HepG2 (cell line): ENCODE results near the gene WBP1. TPM values are rescaled to one million over a fixed set of nuclear protein-coding genes. Genes with fewer than 3 reads are reported as not detected.

Source experiments
- AGO2 ChIP-seq: fragments of 200-400 bp; formaldehyde crosslinking; optimal IDR thresholded peaks from 2 replicates; pipeline ENCODE3; 2017; ENCODE audit warnings: mild to moderate bottlenecking, low read depth, low read length, moderate library complexity
- CBX2 ChIP-seq, 2 experiments: fragments of 200-600 bp in 1 of 2; sonication (generic); formaldehyde crosslinking in 1 of 2; IDR thresholded peaks; 2 replicates each; pipeline versions ENCODE4 v1.7.0 to v1.8.1; 2018 to 2022; ENCODE audit warnings: low read depth in 2 of 2, low read length in 1 of 2, mild to moderate bottlenecking in 1 of 2, missing genetic modification reagents in 1 of 2
- GATAD2A ChIP-seq: IDR thresholded peaks from 2 replicates; pipeline ENCODE4 v1.6.1; 2016
- JUNB ChIP-seq: sonication (generic); formaldehyde crosslinking; IDR thresholded peaks from 2 replicates; pipeline ENCODE4 v1.8.0; 2022; ENCODE audit warnings: missing genetic modification reagents, mild to moderate bottlenecking, borderline replicate concordance
- PHF8 ChIP-seq: sonication (generic); formaldehyde crosslinking; IDR thresholded peaks from 2 replicates; pipeline ENCODE4 v1.5.0; 2020; ENCODE audit warnings: missing genetic modification reagents
- SATB2 ChIP-seq: sonication (generic); formaldehyde crosslinking; IDR thresholded peaks from 2 replicates; pipeline ENCODE4 v1.5.0; 2020; ENCODE audit warnings: missing genetic modification reagents
- SYNCRIP ChIP-seq: fragments of 200-400 bp; formaldehyde crosslinking; IDR thresholded peaks from 2 replicates; pipeline ENCODE4 v1.6.1; 2018; ENCODE audit warnings: mild to moderate bottlenecking, low read depth, low read length; ENCODE audit not compliant: insufficient read depth
- TAF1 ChIP-seq: sonication (generic); formaldehyde crosslinking; IDR thresholded peaks from 2 replicates; pipeline ENCODE4 v1.4.0; 2020; ENCODE audit warnings: missing genetic modification reagents
- ZBTB3 ChIP-seq: sonication (generic); formaldehyde crosslinking; IDR thresholded peaks from 2 replicates; pipeline ENCODE4 v1.4.0; 2020; ENCODE audit warnings: low read depth, mild to moderate bottlenecking, moderate library complexity, missing genetic modification reagents, borderline replicate concordance
- ZBTB42 ChIP-seq: sonication (generic); formaldehyde crosslinking; IDR thresholded peaks from 2 replicates; pipeline ENCODE4 v1.5.0; 2020; ENCODE audit warnings: mild to moderate bottlenecking, missing genetic modification reagents
- ZNF121 ChIP-seq: sonication (generic); formaldehyde crosslinking; IDR thresholded peaks from 2 replicates; pipeline ENCODE4 v1.5.0; 2020; ENCODE audit warnings: mild to moderate bottlenecking, missing genetic modification reagents
- ZNF20 ChIP-seq: sonication (generic); formaldehyde crosslinking; IDR thresholded peaks from 2 replicates; pipeline ENCODE4 v1.4.0; 2020; ENCODE audit warnings: mild to moderate bottlenecking, moderate library complexity, missing genetic modification reagents
- ZNF235 ChIP-seq: sonication (generic); formaldehyde crosslinking; IDR thresholded peaks from 2 replicates; pipeline ENCODE4 v1.8.1; 2023; ENCODE audit warnings: mild to moderate bottlenecking, missing genetic modification reagents, borderline replicate concordance
- ZNF44 ChIP-seq: sonication (generic); formaldehyde crosslinking; IDR thresholded peaks from 2 replicates; pipeline ENCODE4 v1.5.1; 2020; ENCODE audit warnings: mild to moderate bottlenecking, missing genetic modification reagents
- ZNF782 ChIP-seq: sonication (generic); formaldehyde crosslinking; IDR thresholded peaks from 2 replicates; pipeline ENCODE4 v1.4.0; 2020; ENCODE audit warnings: missing genetic modification reagents, mild to moderate bottlenecking, borderline replicate concordance
- ZNF883 ChIP-seq: sonication (generic); formaldehyde crosslinking; IDR thresholded peaks from 2 replicates; pipeline ENCODE4 v1.5.1; 2020; ENCODE audit warnings: mild to moderate bottlenecking, missing genetic modification reagents; ENCODE audit errors: not compliant biosample characterization
- polyA plus RNA-seq, 8 experiments: library from polyadenylated mRNA; depleted of rRNA in 3 of 8; stranded (reverse) in 7 of 8; unstranded in 1 of 8; fragments of >200 nt; fragmentation: Illumina TruSeq in 4 of 8; extraction: Trizol in 4 of 8; gene quantifications; 2 replicates each; pipeline versions ENCODE4 v1.2.1 to v1.2.3, GENCODE V29; 2011 to 2016; ENCODE audit warnings: low read depth in 4 of 8, missing spikeins in 1 of 8, mixed read lengths in 1 of 8; ENCODE audit not compliant: insufficient read depth in 1 of 8
- total RNA-seq, 5 experiments: library from RNA; depleted of rRNA; stranded (reverse); fragments of >200 nt; fragmentation: Illumina TruSeq; extraction: Trizol; gene quantifications; 2 replicates each; pipeline ENCODE4 v1.2.3, GENCODE V29; 2016; ENCODE audit warnings: low read depth in 1 of 5
- TF ChIP-seq, protein P1 (sequence below): sonication (generic); formaldehyde crosslinking; IDR thresholded peaks from 2 replicates; pipeline ENCODE4 v1.4.0; 2020; ENCODE audit warnings: mild to moderate bottlenecking, low read depth, missing genetic modification reagents
- TF ChIP-seq, protein P2 (sequence below): IDR thresholded peaks from 2 replicates; pipeline ENCODE4 v1.6.1; 2016; ENCODE audit warnings: mild to moderate bottlenecking, missing biosample characterization, missing genetic modification reagents
- TF ChIP-seq, protein P3 (sequence below): sonication (generic); formaldehyde crosslinking; IDR thresholded peaks from 2 replicates; pipeline ENCODE4 v1.4.0; 2020; ENCODE audit warnings: missing genetic modification reagents
- TF ChIP-seq, protein P4 (sequence below): sonication (generic); formaldehyde crosslinking; IDR thresholded peaks from 2 replicates; pipeline ENCODE4 v1.5.0; 2020; ENCODE audit warnings: missing genetic modification reagents
- TF ChIP-seq, protein P5 (sequence below): sonication (generic); formaldehyde crosslinking; IDR thresholded peaks from 2 replicates; pipeline ENCODE4 v1.5.1; 2020; ENCODE audit warnings: mild to moderate bottlenecking, missing genetic modification reagents, borderline replicate concordance

The WBP1 gene
- total and polyA plus RNA-seq, 2 of the 13 experiments (the other 11 are each of a cell fraction or from before 2014, with no cell fraction given) = 38.8 to 85.7 TPM

DNA sequence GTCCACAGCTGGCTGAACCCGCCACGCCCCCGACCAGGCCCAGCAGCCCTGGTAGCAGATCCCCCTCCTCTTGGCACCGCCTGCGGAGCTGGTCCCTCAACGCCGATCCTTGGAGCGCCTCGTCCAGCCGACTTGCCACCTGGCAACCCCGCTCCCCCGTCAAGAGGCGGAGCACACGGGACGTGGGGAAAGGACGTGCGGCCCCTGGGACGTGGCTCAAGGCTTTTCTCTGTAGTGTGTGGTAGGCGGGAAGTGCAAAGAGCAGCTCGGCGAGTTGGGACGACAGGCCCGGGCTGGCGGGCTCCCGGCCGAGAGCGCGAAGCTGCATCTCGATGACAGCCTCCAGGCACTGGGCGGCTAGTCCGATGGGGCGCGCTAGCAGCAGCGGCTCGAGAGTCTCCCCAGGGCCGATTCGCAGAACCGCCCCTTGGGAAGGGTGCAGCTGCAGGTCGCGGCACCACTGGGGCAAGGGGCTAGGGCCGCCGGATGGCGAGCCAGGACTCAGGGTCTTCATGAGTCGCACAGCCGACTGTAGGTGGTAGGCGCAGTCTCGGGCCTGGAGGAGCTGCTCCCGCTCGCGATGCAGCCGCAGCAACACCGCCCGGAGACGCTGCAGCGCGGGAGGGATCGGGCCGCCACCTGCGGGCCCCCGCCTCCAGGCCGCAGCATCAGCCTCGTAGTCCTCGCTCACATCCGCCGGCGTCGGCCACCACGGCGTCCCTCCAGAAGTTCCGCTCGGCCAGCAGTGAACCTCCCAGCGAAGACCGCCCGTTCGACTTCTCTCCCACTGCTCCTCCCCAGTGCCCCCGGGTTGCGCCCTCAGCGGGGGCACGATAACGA, 23.9 kb downstream of the WBP1 start (continued):
- TF ChIP-seq TAF1 = no peak
- TF ChIP-seq SYNCRIP = no peak
- TF ChIP-seq ZNF121 (CRISPR knock-in tag) = peak; percentile 38; the same call in 1 of the 2 replicates
- peak; percentile 62; the same call in 1 of the 2 replicates for TF ChIP-seq ZNF20
- TF ChIP-seq, protein P1, sequence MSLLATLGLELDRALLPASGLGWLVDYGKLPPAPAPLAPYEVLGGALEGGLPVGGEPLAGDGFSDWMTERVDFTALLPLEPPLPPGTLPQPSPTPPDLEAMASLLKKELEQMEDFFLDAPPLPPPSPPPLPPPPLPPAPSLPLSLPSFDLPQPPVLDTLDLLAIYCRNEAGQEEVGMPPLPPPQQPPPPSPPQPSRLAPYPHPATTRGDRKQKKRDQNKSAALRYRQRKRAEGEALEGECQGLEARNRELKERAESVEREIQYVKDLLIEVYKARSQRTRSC (CRISPR knock-in tag) = no peak; the same call in 1 of the 2 replicates
- TF ChIP-seq ZNF883 (CRISPR knock-in tag) = peak; percentile 80
- TF ChIP-seq AGO2 = peak; percentile 94
- TF ChIP-seq SATB2 = peak; percentile 56; the same call in 1 of the 2 replicates
- TF ChIP-seq, protein P2, sequence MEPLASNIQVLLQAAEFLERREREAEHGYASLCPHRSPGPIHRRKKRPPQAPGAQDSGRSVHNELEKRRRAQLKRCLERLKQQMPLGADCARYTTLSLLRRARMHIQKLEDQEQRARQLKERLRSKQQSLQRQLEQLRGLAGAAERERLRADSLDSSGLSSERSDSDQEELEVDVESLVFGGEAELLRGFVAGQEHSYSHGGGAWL = no peak
- TF ChIP-seq, protein P3, sequence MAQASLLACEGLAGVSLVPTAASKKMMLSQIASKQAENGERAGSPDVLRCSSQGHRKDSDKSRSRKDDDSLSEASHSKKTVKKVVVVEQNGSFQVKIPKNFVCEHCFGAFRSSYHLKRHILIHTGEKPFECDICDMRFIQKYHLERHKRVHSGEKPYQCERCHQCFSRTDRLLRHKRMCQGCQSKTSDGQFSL (CRISPR knock-in tag) = 0 out of 2 replicates have a peak, but pooled peaks have one; percentile 62
- no peak for TF ChIP-seq ZBTB42 (CRISPR knock-in tag)
- TF ChIP-seq, protein P4, sequence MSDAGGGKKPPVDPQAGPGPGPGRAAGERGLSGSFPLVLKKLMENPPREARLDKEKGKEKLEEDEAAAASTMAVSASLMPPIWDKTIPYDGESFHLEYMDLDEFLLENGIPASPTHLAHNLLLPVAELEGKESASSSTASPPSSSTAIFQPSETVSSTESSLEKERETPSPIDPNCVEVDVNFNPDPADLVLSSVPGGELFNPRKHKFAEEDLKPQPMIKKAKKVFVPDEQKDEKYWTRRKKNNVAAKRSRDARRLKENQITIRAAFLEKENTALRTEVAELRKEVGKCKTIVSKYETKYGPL = 0 out of 2 replicates have a peak, but pooled peaks have one; percentile 61
- TF ChIP-seq ZNF782 (CRISPR knock-in tag) = no peak; the same call in 1 of the 2 replicates
- 0 out of 2 replicates have a peak, but pooled peaks have one; percentile 59 for TF ChIP-seq ZBTB3 (CRISPR knock-in tag)
- TF ChIP-seq ZNF44 (CRISPR knock-in tag) = no peak
- TF ChIP-seq GATAD2A (CRISPR knock-in tag) = no peak
- TF ChIP-seq ZNF235 = peak; percentile 96
- TF ChIP-seq CBX2 (IDR thresholded peaks at IDR 0.05; ENCODE audit: low read depth, low read length) = no peak
- no peak for TF ChIP-seq CBX2 (CRISPR knock-in tag; IDR thresholded peaks at IDR 0.05; ENCODE audit: low read depth)
- TF ChIP-seq, protein P5, sequence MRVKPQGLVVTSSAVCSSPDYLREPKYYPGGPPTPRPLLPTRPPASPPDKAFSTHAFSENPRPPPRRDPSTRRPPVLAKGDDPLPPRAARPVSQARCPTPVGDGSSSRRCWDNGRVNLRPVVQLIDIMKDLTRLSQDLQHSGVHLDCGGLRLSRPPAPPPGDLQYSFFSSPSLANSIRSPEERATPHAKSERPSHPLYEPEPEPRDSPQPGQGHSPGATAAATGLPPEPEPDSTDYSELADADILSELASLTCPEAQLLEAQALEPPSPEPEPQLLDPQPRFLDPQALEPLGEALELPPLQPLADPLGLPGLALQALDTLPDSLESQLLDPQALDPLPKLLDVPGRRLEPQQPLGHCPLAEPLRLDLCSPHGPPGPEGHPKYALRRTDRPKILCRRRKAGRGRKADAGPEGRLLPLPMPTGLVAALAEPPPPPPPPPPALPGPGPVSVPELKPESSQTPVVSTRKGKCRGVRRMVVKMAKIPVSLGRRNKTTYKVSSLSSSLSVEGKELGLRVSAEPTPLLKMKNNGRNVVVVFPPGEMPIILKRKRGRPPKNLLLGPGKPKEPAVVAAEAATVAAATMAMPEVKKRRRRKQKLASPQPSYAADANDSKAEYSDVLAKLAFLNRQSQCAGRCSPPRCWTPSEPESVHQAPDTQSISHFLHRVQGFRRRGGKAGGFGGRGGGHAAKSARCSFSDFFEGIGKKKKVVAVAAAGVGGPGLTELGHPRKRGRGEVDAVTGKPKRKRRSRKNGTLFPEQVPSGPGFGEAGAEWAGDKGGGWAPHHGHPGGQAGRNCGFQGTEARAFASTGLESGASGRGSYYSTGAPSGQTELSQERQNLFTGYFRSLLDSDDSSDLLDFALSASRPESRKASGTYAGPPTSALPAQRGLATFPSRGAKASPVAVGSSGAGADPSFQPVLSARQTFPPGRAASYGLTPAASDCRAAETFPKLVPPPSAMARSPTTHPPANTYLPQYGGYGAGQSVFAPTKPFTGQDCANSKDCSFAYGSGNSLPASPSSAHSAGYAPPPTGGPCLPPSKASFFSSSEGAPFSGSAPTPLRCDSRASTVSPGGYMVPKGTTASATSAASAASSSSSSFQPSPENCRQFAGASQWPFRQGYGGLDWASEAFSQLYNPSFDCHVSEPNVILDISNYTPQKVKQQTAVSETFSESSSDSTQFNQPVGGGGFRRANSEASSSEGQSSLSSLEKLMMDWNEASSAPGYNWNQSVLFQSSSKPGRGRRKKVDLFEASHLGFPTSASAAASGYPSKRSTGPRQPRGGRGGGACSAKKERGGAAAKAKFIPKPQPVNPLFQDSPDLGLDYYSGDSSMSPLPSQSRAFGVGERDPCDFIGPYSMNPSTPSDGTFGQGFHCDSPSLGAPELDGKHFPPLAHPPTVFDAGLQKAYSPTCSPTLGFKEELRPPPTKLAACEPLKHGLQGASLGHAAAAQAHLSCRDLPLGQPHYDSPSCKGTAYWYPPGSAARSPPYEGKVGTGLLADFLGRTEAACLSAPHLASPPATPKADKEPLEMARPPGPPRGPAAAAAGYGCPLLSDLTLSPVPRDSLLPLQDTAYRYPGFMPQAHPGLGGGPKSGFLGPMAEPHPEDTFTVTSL (CRISPR knock-in tag) = peak; percentile 79
- no peak for TF ChIP-seq JUNB (CRISPR knock-in tag)
- TF ChIP-seq PHF8 (CRISPR knock-in tag) = no peak; the same call in 1 of the 2 replicates
